Testis (tissue), 2 donors: ENCODE results near the gene SYTL1.

Experiments
- CTCF ChIP-seq, 3 experiments: fragments of 450-650 bp in 2 of 3; fragments of 200-600 bp in 1 of 3; sonication (generic) in 1 of 3; IDR thresholded peaks; one replicate each; pipeline ENCODE4 v1.5.1; 2016 to 2019; ENCODE audit warnings: antibody characterized with exemption in 3 of 3, mild to moderate bottlenecking in 2 of 3, moderate library complexity in 1 of 3
- POLR2A ChIP-seq: fragments of 450-650 bp; IDR thresholded peaks from one replicate; pipeline ENCODE4 v1.6.1; 2017; ENCODE audit warnings: antibody characterized with exemption, mild to moderate bottlenecking, moderate library complexity

- TF ChIP-seq POLR2A (no peak), CTCF (IDR thresholded peaks at IDR 0.05) (no peak)
Measured at GRCh38 chr1:27293915-27294314, 47.9 kb upstream of the SYTL1 start.
